Activated naive CD8-positive, alpha-beta T cell treated with anti-CD3 and anti-CD28 coated beads, Interleukin-2, amount 10 ng/mL, durations not matched to agents 7 days and 5 days (primary cell): Measurements from ENCODE around the gene IFT80. TPM values are rescaled to one million over a fixed set of nuclear protein-coding genes. Genes with fewer than 3 reads are reported as not detected.
A peak's percentile ranks its signal among the peaks of the same experiment; 100 is the strongest.
"Not testable (repeated sequence)": the region's sequence is repeated elsewhere in the genome, so short reads cannot be mapped to it uniquely, and the experiment has no call there.

ENCODE experiments used
- ATAC-seq: fragments of 150-1000 bp; cut with Tn5 transposase; one replicate; pipeline ENCODE4 v1.10.0; 2021; ENCODE audit warnings: low read depth, moderate library complexity
- POLR2A ChIA-PET: fragments of 350-600 bp; sonication (Branson Sonifier 250); formaldehyde crosslinking; loops from one replicate; lab custom pipeline; 2021; ENCODE audit warnings: antibody characterized with exemption; lab: Charles Lee
- DNase-seq: peaks from one replicate; pipeline ENCODE4 v3.0.0; 2021
- H3K27ac Mint-ChIP-seq: one replicate; pipeline ENCODE4 v1.8.0; 2022; ENCODE audit warnings: mild to moderate bottlenecking, mixed read lengths
- H3K27me3 Mint-ChIP-seq: one replicate; pipeline ENCODE4 v1.8.0; 2022; ENCODE audit warnings: mild to moderate bottlenecking, moderate library complexity, mixed read lengths
- H3K36me3 Mint-ChIP-seq: one replicate; pipeline ENCODE4 v1.8.0; 2021; ENCODE audit warnings: mild to moderate bottlenecking, mixed read lengths
- H3K4me1 Mint-ChIP-seq: one replicate; pipeline ENCODE4 v1.8.0; 2021; ENCODE audit warnings: mixed read lengths
- H3K4me3 Mint-ChIP-seq: one replicate; pipeline ENCODE4 v1.8.0; 2022; ENCODE audit warnings: mild to moderate bottlenecking, moderate library complexity, mixed read lengths
- H3K9me3 Mint-ChIP-seq: one replicate; pipeline ENCODE4 v1.8.0; 2021; ENCODE audit warnings: mixed read lengths
- total RNA-seq, 2 experiments: library from RNA; stranded (reverse); gene quantifications; one replicate each; pipeline ENCODE4 v1.2.3, GENCODE V29; 2021

Gene IFT80
- total RNA-seq, 2 experiments from 2014 or later: 27.9 to 29.2 TPM

- DNase-seq, H3K27ac Mint-ChIP-seq, H3K4me3 Mint-ChIP-seq, POLR2A ChIA-PET, H3K9me3 Mint-ChIP-seq, H3K36me3 Mint-ChIP-seq, H3K4me1 Mint-ChIP-seq, ATAC-seq, H3K27me3 Mint-ChIP-seq: not testable (repeated sequence)
Observed at GRCh38 chr3:160321821-160322220, 77.2 kb downstream of the IFT80 start.

GRCh38 chr3:160319322-160319721 lies 79.7 kb downstream of the IFT80 start:
- Mint-ChIP-seq H3K4me1 (no peaks in the 10 kb centered on the region), H3K36me3 (peaks cover 10% of the 10 kb centered on the region), H3K4me3 (no peak overlapping the region), H3K27me3 (no peaks in the 10 kb centered on the region), H3K27ac (no peak overlapping the region), H3K9me3 (peaks cover 4% of the 10 kb centered on the region)
- no peak for DNase-seq
- POLR2A ChIA-PET: no interaction called here
- ATAC-seq: no peak

- peaks cover 12% of the 10 kb centered on the region for H3K36me3 Mint-ChIP-seq
- no peak overlapping the region for H3K27ac Mint-ChIP-seq
- no peaks in the 10 kb centered on the region for H3K27me3 Mint-ChIP-seq
- H3K4me1 Mint-ChIP-seq: no peaks in the 10 kb centered on the region
- DNase-seq (no peak), ATAC-seq (no peak)
- POLR2A ChIA-PET: interaction anchor here (0.6 kb wide), 1 partner anchor 94 kb away, joined by 3 read pairs; no protein-coding TSS in a partner anchor
- H3K9me3 Mint-ChIP-seq: no peaks in the 10 kb centered on the region
- H3K4me3 Mint-ChIP-seq: no peak overlapping the region
Observed at GRCh38 chr3:160314995-160315394, 84.0 kb downstream of the IFT80 start.

GRCh38 chr3:160312014-160312624 lies 86.9 kb downstream of the IFT80 start:
- no peak overlapping the region for H3K4me3 Mint-ChIP-seq

GRCh38 chr3:160302806-160303205 lies 96.2 kb downstream of the IFT80 start:
- Mint-ChIP-seq H3K27me3 (no peaks in the 10 kb centered on the region), H3K4me3 (no peak overlapping the region), H3K36me3 (peaks cover 9% of the 10 kb centered on the region), H3K27ac (no peak overlapping the region), H3K9me3 (no peaks in the 10 kb centered on the region), H3K4me1 (no peaks in the 10 kb centered on the region)
- ATAC-seq: no peak
- POLR2A ChIA-PET: no interaction called here
- no peak for DNase-seq

More at GRCh38 chr3:160312014-160312624, 86.9 kb downstream of the IFT80 start:
- DNase-seq (no peak), ATAC-seq (peak; percentile 61)
- Mint-ChIP-seq H3K4me1 (no peaks in the 10 kb centered on the region), H3K27ac (no peak overlapping the region), H3K36me3 (peaks cover 21% of the 10 kb centered on the region), H3K27me3 (no peaks in the 10 kb centered on the region), H3K9me3 (peaks cover 4% of the 10 kb centered on the region)
- POLR2A ChIA-PET: no interaction called here

GRCh38 chr3:160296591-160296990 lies 102.4 kb downstream of the IFT80 start:
- Mint-ChIP-seq H3K4me3 (no peak overlapping the region), H3K36me3 (peaks cover 5% of the 10 kb centered on the region), H3K9me3 (peaks cover 2% of the 10 kb centered on the region), H3K4me1 (no peaks in the 10 kb centered on the region), H3K27ac (no peak overlapping the region), H3K27me3 (no peaks in the 10 kb centered on the region)
- POLR2A ChIA-PET: no interaction called here
- DNase-seq (no peak), ATAC-seq (no peak)

GRCh38 chr3:160291909-160292299 lies 107.1 kb downstream of the IFT80 start:
- Mint-ChIP-seq H3K27ac (no peak overlapping the region), H3K4me3 (no peak overlapping the region), H3K4me1 (no peaks in the 10 kb centered on the region), H3K27me3 (no peaks in the 10 kb centered on the region), H3K9me3 (peaks cover 2% of the 10 kb centered on the region), H3K36me3 (peaks cover 2% of the 10 kb centered on the region)
- ATAC-seq: no peak
- POLR2A ChIA-PET: no interaction called here
- no peak for DNase-seq

GRCh38 chr3:160291290-160291908 lies 107.6 kb downstream of the IFT80 start:
- H3K27ac Mint-ChIP-seq: no peak overlapping the region
- DNase-seq: no peak
- no peak for ATAC-seq
- H3K36me3 Mint-ChIP-seq: peaks cover 2% of the 10 kb centered on the region
- POLR2A ChIA-PET: no interaction called here
- no peak overlapping the region for H3K4me3 Mint-ChIP-seq
- H3K9me3 Mint-ChIP-seq: peaks cover 2% of the 10 kb centered on the region
- no peaks in the 10 kb centered on the region for H3K4me1 Mint-ChIP-seq
- no peaks in the 10 kb centered on the region for H3K27me3 Mint-ChIP-seq

GRCh38 chr3:160287666-160288065 lies 111.4 kb downstream of the IFT80 start:
- POLR2A ChIA-PET: no interaction called here
- H3K27me3 Mint-ChIP-seq: no peaks in the 10 kb centered on the region
- DNase-seq: no peak
- no peaks in the 10 kb centered on the region for H3K4me1 Mint-ChIP-seq
- H3K27ac Mint-ChIP-seq: no peak overlapping the region
- H3K36me3 Mint-ChIP-seq: peaks cover 2% of the 10 kb centered on the region
- H3K4me3 Mint-ChIP-seq: no peak overlapping the region
- no peak for ATAC-seq
- H3K9me3 Mint-ChIP-seq: peaks cover 2% of the 10 kb centered on the region

GRCh38 chr3:160286231-160286630 lies 112.8 kb downstream of the IFT80 start:
- POLR2A ChIA-PET: no interaction called here
- no peak overlapping the region for H3K27ac Mint-ChIP-seq
- ATAC-seq (no peak), DNase-seq (no peak)
- no peaks in the 10 kb centered on the region for H3K9me3 Mint-ChIP-seq
- H3K4me1 Mint-ChIP-seq: no peaks in the 10 kb centered on the region
- H3K27me3 Mint-ChIP-seq: no peaks in the 10 kb centered on the region
- H3K4me3 Mint-ChIP-seq: no peak overlapping the region
- H3K36me3 Mint-ChIP-seq: no peaks in the 10 kb centered on the region

GRCh38 chr3:160280836-160281235 lies 118.2 kb downstream of the IFT80 start:
- Mint-ChIP-seq H3K36me3 (peaks cover 5% of the 10 kb centered on the region), H3K4me3 (no peak overlapping the region), H3K27me3 (no peaks in the 10 kb centered on the region), H3K27ac (no peak overlapping the region), H3K4me1 (no peaks in the 10 kb centered on the region), H3K9me3 (no peaks in the 10 kb centered on the region)
- ATAC-seq: no peak
- no peak for DNase-seq
- POLR2A ChIA-PET: no interaction called here

GRCh38 chr3:160279657-160280056 lies 119.4 kb downstream of the IFT80 start:
- no peak for ATAC-seq
- Mint-ChIP-seq H3K4me1 (no peaks in the 10 kb centered on the region), H3K9me3 (no peaks in the 10 kb centered on the region), H3K4me3 (no peak overlapping the region), H3K27ac (no peak overlapping the region), H3K27me3 (no peaks in the 10 kb centered on the region), H3K36me3 (peaks cover 5% of the 10 kb centered on the region)
- no peak for DNase-seq
- POLR2A ChIA-PET: no interaction called here

GRCh38 chr3:160278210-160278609 lies 120.8 kb downstream of the IFT80 start:
- no peaks in the 10 kb centered on the region for H3K9me3 Mint-ChIP-seq
- peaks cover 9% of the 10 kb centered on the region for H3K36me3 Mint-ChIP-seq
- no peaks in the 10 kb centered on the region for H3K27me3 Mint-ChIP-seq
- no peak overlapping the region for H3K4me3 Mint-ChIP-seq
- POLR2A ChIA-PET: no interaction called here
- DNase-seq (no peak), ATAC-seq (no peak)
- H3K4me1 Mint-ChIP-seq: no peaks in the 10 kb centered on the region
- no peak overlapping the region for H3K27ac Mint-ChIP-seq

GRCh38 chr3:160265088-160265487 lies 133.9 kb downstream of the IFT80 start:
- Mint-ChIP-seq H3K9me3 (no peaks in the 10 kb centered on the region), H3K4me3 (no peak overlapping the region), H3K36me3 (peaks cover 6% of the 10 kb centered on the region), H3K27ac (no peak overlapping the region), H3K27me3 (no peaks in the 10 kb centered on the region), H3K4me1 (peaks cover 3% of the 10 kb centered on the region)
- no peak for DNase-seq
- POLR2A ChIA-PET: no interaction called here
- no peak for ATAC-seq
